ENCODE measurements around the gene DENND11.

DENND11 gene

DNA sequence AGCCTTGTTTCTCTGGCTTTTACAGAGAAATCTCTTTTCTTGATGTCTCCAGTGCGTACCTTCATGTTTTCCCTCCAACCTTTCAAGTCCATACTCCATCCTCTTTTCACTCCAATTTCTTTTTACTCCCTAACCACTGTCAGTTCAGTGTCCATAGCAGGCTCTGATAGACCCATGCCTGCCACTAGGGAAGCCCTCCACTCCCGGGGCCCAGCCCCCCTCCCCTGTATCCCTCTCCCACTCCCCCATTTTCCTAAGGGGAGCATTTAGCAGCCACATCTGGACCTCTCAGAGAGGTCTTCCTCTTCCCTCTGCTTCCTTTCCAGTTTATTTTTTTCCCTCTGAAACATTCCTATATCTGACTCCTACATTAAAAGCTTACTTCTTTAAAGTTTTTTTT, 33.1 kb downstream of the DENND11 start:
- H3K9ac ChIP-seq (ENCODE audit: low read length), result no peak overlapping the region
- no peak overlapping the region for H3K23ac ChIP-seq (ENCODE audit: low read length)
- no peaks in the 10 kb centered on the region for H3K79me1 ChIP-seq (ENCODE audit: low read length)
- H3K4me2 ChIP-seq (ENCODE audit: low read length), result no peak overlapping the region
- no peak overlapping the region for H2BK120ac ChIP-seq (ENCODE audit: low read depth, low read length)
- H2BK15ac ChIP-seq (replicated peaks; ENCODE audit: low read depth), result no peak overlapping the region
- H2BK5ac ChIP-seq (ENCODE audit: low read length), result no peak overlapping the region
- DNase-seq, result no peak
- H4K5ac ChIP-seq (ENCODE audit: low read length), result no peak overlapping the region
- no peak overlapping the region for H2AK5ac ChIP-seq (ENCODE audit: low read length)
- H3K56ac ChIP-seq (ENCODE audit: low read length), result no peak overlapping the region
- no peak overlapping the region for H3K4me3 ChIP-seq (ENCODE audit: low read length)
- no peak overlapping the region for H3K27ac ChIP-seq (ENCODE audit: low read depth, low read length)
- no peak overlapping the region for H3K18ac ChIP-seq (ENCODE audit: low read length)
- H3K36me3 ChIP-seq (ENCODE audit: control insufficient read depth, insufficient read depth, low read length), result no peaks in the 10 kb centered on the region
- H3K4me1 ChIP-seq (ENCODE audit: control insufficient read depth, low read depth, low read length), result no peaks in the 10 kb centered on the region
- WGBS (ENCODE audit: extremely low coverage, insufficient coverage, low lambda C conversion rate), result no CpG with 5 or more reads among the region's 2 CpGs
- no peak overlapping the region for H3K4ac ChIP-seq (ENCODE audit: low read depth, low read length)
- H3K27me3 ChIP-seq (ENCODE audit: insufficient read depth, low read length, poor library complexity), result no peaks in the 10 kb centered on the region
- no peak overlapping the region for H4K8ac ChIP-seq (ENCODE audit: low read depth, low read length)
- no peaks in the 10 kb centered on the region for H3K79me2 ChIP-seq (ENCODE audit: control insufficient read depth, insufficient read depth, low read length)

- Histone ChIP-seq H2AK5ac (ENCODE audit: low read length) (no peak overlapping the region), H3K27ac (ENCODE audit: low read depth, low read length) (no peak overlapping the region), H3K23ac (ENCODE audit: low read length) (no peak overlapping the region), H3K4ac (ENCODE audit: low read depth, low read length) (no peak overlapping the region), H3K4me2 (ENCODE audit: low read length) (no peak overlapping the region), H3K9ac (ENCODE audit: low read length) (no peak overlapping the region), H3K4me3 (ENCODE audit: low read length) (no peak overlapping the region), H2BK5ac (ENCODE audit: low read length) (no peak overlapping the region), H4K5ac (ENCODE audit: low read length) (no peak overlapping the region), H3K36me3 (ENCODE audit: control insufficient read depth, insufficient read depth, low read length) (no peaks in the 10 kb centered on the region), H4K8ac (ENCODE audit: low read depth, low read length) (no peak overlapping the region), H3K79me2 (ENCODE audit: control insufficient read depth, insufficient read depth, low read length) (no peaks in the 10 kb centered on the region), H3K4me1 (ENCODE audit: control insufficient read depth, low read depth, low read length) (no peaks in the 10 kb centered on the region), H3K79me1 (ENCODE audit: low read length) (no peaks in the 10 kb centered on the region), H3K56ac (ENCODE audit: low read length) (no peak overlapping the region), H3K27me3 (ENCODE audit: insufficient read depth, low read length, poor library complexity) (no peaks in the 10 kb centered on the region), H3K18ac (ENCODE audit: low read length) (no peak overlapping the region), H2BK120ac (ENCODE audit: low read depth, low read length) (no peak overlapping the region), H2BK15ac (replicated peaks; ENCODE audit: low read depth) (no peak overlapping the region)
- WGBS (ENCODE audit: extremely low coverage, insufficient coverage, low lambda C conversion rate), result no CpG with 5 or more reads among the region's 4 CpGs
- DNase-seq, result no peak
Measured at GRCh38 chr7:141666071-141666470, 35.9 kb downstream of the DENND11 start.

GRCh38 chr7:141665208-141666035, 36.5 kb downstream of the DENND11 start:
- no CpG with 5 or more reads among the region's 18 CpGs for WGBS (ENCODE audit: extremely low coverage, insufficient coverage, low lambda C conversion rate)
- Histone ChIP-seq H2BK15ac (replicated peaks; ENCODE audit: low read depth) (no peak overlapping the region), H3K18ac (ENCODE audit: low read length) (no peak overlapping the region), H3K79me2 (ENCODE audit: control insufficient read depth, insufficient read depth, low read length) (no peaks in the 10 kb centered on the region), H2BK5ac (ENCODE audit: low read length) (no peak overlapping the region), H3K4me2 (ENCODE audit: low read length) (no peak overlapping the region), H3K4ac (ENCODE audit: low read depth, low read length) (no peak overlapping the region), H4K8ac (ENCODE audit: low read depth, low read length) (no peak overlapping the region), H3K56ac (ENCODE audit: low read length) (no peak overlapping the region), H2AK5ac (ENCODE audit: low read length) (no peak overlapping the region), H3K9ac (ENCODE audit: low read length) (no peak overlapping the region), H3K4me3 (ENCODE audit: low read length) (no peak overlapping the region), H2BK120ac (ENCODE audit: low read depth, low read length) (no peak overlapping the region), H3K79me1 (ENCODE audit: low read length) (no peaks in the 10 kb centered on the region), H3K23ac (ENCODE audit: low read length) (no peak overlapping the region), H4K5ac (ENCODE audit: low read length) (no peak overlapping the region), H3K27me3 (ENCODE audit: insufficient read depth, low read length, poor library complexity) (no peaks in the 10 kb centered on the region), H3K36me3 (ENCODE audit: control insufficient read depth, insufficient read depth, low read length) (no peaks in the 10 kb centered on the region), H3K4me1 (ENCODE audit: control insufficient read depth, low read depth, low read length) (no peaks in the 10 kb centered on the region), H3K27ac (ENCODE audit: low read depth, low read length) (no peak overlapping the region)
- DNase-seq, result no peak

- H3K4me1 ChIP-seq (ENCODE audit: control insufficient read depth, low read depth, low read length), result no peaks in the 10 kb centered on the region
- no peak overlapping the region for H4K8ac ChIP-seq (ENCODE audit: low read depth, low read length)
- H3K36me3 ChIP-seq (ENCODE audit: control insufficient read depth, insufficient read depth, low read length), result no peaks in the 10 kb centered on the region
- no peak overlapping the region for H3K9ac ChIP-seq (ENCODE audit: low read length)
- H3K18ac ChIP-seq (ENCODE audit: low read length), result no peak overlapping the region
- no peak overlapping the region for H4K5ac ChIP-seq (ENCODE audit: low read length)
- no peak overlapping the region for H3K27ac ChIP-seq (ENCODE audit: low read depth, low read length)
- H3K23ac ChIP-seq (ENCODE audit: low read length), result no peak overlapping the region
- H2BK5ac ChIP-seq (ENCODE audit: low read length), result no peak overlapping the region
- no peak overlapping the region for H3K4me3 ChIP-seq (ENCODE audit: low read length)
- WGBS (ENCODE audit: extremely low coverage, insufficient coverage, low lambda C conversion rate), result no CpG with 5 or more reads among the region's 6 CpGs
- H3K79me2 ChIP-seq (ENCODE audit: control insufficient read depth, insufficient read depth, low read length), result no peaks in the 10 kb centered on the region
- no peak for DNase-seq
- H2AK5ac ChIP-seq (ENCODE audit: low read length), result no peak overlapping the region
- H3K27me3 ChIP-seq (ENCODE audit: insufficient read depth, low read length, poor library complexity), result no peaks in the 10 kb centered on the region
- no peaks in the 10 kb centered on the region for H3K79me1 ChIP-seq (ENCODE audit: low read length)
- H2BK120ac ChIP-seq (ENCODE audit: low read depth, low read length), result no peak overlapping the region
- H3K4me2 ChIP-seq (ENCODE audit: low read length), result no peak overlapping the region
- no peak overlapping the region for H3K56ac ChIP-seq (ENCODE audit: low read length)
- H2BK15ac ChIP-seq (replicated peaks; ENCODE audit: low read depth), result no peak overlapping the region
- H3K4ac ChIP-seq (ENCODE audit: low read depth, low read length), result no peak overlapping the region
Measured at GRCh38 chr7:141664450-141664849, 37.5 kb downstream of the DENND11 start.

- H3K4ac ChIP-seq (ENCODE audit: low read depth, low read length), result no peak overlapping the region
Measured at GRCh38 chr7:141663081-141663849, 38.7 kb downstream of the DENND11 start.

More at GRCh38 chr7:141663081-141663849, 38.7 kb downstream of the DENND11 start:
- no peaks in the 10 kb centered on the region for H3K36me3 ChIP-seq (ENCODE audit: control insufficient read depth, insufficient read depth, low read length)
- H3K27ac ChIP-seq (ENCODE audit: low read depth, low read length), result no peak overlapping the region
- no peaks in the 10 kb centered on the region for H3K79me1 ChIP-seq (ENCODE audit: low read length)
- DNase-seq, result no peak
- no peak overlapping the region for H2BK15ac ChIP-seq (replicated peaks; ENCODE audit: low read depth)
- no peak overlapping the region for H2BK120ac ChIP-seq (ENCODE audit: low read depth, low read length)
- no peaks in the 10 kb centered on the region for H3K27me3 ChIP-seq (ENCODE audit: insufficient read depth, low read length, poor library complexity)
- no peak overlapping the region for H3K18ac ChIP-seq (ENCODE audit: low read length)
- no peak overlapping the region for H4K8ac ChIP-seq (ENCODE audit: low read depth, low read length)
- H2AK5ac ChIP-seq (ENCODE audit: low read length), result no peak overlapping the region
- H3K4me2 ChIP-seq (ENCODE audit: low read length), result no peak overlapping the region
- no CpG with 5 or more reads among the region's 6 CpGs for WGBS (ENCODE audit: extremely low coverage, insufficient coverage, low lambda C conversion rate)
- H3K56ac ChIP-seq (ENCODE audit: low read length), result no peak overlapping the region
- no peak overlapping the region for H3K23ac ChIP-seq (ENCODE audit: low read length)
- H2BK5ac ChIP-seq (ENCODE audit: low read length), result no peak overlapping the region
- no peak overlapping the region for H3K4me3 ChIP-seq (ENCODE audit: low read length)
- H3K9ac ChIP-seq (ENCODE audit: low read length), result no peak overlapping the region
- no peaks in the 10 kb centered on the region for H3K4me1 ChIP-seq (ENCODE audit: control insufficient read depth, low read depth, low read length)
- no peak overlapping the region for H4K5ac ChIP-seq (ENCODE audit: low read length)
- H3K79me2 ChIP-seq (ENCODE audit: control insufficient read depth, insufficient read depth, low read length), result no peaks in the 10 kb centered on the region
